ENCODE data around the gene SOBP.

- no peak for TF ChIP-seq CTCF (IDR thresholded peaks at IDR 0.05)
- no peak for TF ChIP-seq ZFX (IDR thresholded peaks at IDR 0.05; ENCODE audit: borderline replicate concordance)
These were observed 45.7 kb downstream of the SOBP start for GRCh38 chr6:107535626-107536025.

Measured in 22Rv1 (cell line).